UCSD-AML1 (cell line): ENCODE measurements around the gene F10.
"Not testable (repeated sequence)": the region's sequence is repeated elsewhere in the genome, so short reads cannot be mapped to it uniquely, and the experiment has no call there.

Experiments used
- DNase-seq: peaks from one replicate; lab custom pipeline; 2025; ENCODE audit not compliant: unreplicated experiment; lab: John Stamatoyannopoulos, UW

Gene F10

DNA sequence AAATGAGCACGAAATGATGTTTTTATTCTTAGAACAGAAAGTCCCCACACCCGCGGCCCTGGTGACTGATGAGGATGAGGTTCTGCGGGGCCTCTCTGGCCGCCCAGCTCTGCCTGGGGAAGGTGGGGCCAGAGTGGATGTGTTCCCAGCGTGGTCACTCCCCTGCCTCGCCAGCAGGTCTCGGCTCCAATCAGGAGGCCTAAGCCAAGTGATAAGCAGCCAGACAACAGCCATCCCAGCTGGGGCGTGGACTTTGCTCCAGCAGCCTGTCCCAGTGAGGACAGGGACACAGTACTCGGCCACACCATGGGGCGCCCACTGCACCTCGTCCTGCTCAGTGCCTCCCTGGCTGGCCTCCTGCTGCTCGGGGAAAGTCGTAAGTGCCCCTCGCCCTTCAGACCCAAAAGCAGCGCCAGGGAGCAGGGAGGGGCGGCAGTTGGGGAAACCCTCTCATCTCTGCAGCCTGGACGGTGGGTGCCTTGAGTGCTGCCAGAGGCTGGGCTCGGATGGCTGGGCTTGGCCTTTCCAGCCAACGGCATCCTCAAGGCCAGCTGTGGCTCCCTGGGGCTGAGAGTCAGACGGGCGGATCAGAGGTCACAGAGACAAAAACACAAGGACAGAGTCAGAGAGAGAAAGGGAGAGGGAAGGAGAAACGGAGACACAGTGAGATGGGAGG is at the start of gene F10:
Gene F10, plus strand, starts transcription at position 250 of the 676 bp plus-strand sequence. Its CDS starts 57 bp downstream, at position 307.
- no peak for DNase-seq

DNA sequence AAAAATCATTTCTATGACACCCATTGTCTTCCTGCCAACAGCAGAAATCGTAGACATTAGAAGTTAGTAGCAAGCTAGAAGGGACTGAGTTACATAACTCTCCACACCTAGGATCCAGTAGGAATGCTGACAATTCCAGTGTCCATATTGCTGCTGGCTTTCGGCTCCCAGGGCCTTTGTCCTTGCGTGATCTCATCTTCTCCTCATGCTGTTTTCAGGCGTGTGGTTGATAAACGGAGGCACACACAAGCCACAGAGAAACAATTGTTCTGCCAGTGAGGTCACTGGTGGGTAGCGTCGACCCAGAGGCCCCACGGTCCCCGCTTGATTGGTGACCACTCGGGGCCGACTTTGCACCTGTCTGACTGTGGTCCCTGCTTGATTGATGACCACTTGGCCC is 48.7 kb upstream of the F10 start:
- DNase-seq: no peak

DNA sequence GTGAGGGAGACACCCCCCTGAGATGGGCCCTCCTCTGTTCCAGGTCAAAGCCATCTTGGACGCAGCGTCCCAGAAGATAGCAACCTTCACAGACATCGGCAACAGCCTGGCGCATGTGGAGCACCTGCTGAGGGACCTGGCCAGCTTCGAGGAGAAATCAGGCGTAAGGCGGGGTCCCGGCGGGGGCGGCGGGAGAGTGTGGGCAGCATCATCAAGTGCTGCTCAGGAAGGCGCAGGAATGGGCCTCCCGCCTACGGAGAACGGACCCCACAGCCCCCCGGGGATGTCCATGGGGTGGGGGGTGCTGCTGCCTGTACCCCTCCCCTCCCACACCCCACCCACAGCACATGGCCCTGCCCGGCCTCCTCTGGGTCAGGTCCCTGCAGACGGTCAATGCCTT is 48.2 kb upstream of the F10 start:
- DNase-seq: no peak

DNA sequence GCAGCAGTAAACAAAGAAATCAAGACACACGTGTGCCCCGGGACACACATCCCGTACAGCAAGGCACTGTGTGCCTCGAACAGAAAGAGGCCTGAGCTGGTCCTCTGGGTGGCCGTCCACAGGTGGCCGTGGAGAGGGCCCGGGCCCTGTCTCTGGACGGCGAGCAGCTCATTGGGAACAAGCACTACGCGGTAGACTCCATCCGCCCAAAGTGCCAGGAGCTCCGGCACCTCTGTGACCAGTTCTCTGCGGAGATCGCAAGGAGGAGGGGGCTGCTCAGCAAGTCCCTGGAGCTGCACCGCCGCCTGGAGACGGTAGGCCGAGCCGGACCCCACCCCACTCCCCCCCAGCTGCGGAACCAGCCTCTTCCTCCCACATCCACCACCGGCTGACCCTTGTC is 47.7 kb upstream of the F10 start:
- no peak for DNase-seq

DNA sequence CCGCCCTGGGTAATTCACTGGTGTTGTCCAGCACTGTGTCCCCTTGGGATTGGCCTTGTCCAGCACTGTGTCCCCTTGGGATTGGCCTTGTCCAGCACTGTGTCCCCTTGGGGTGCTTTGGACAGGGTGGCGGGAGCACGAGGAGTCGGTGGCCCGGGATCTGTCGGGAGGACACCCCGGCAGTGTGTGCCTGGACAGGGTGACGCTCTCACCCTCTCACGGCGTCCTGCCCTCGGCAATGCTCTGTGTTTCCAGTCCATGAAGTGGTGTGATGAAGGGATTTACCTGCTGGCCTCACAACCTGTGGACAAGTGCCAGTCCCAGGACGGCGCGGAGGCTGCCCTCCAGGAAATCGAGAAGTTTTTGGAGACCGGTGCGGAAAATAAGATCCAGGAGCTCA is 46.9 kb upstream of the F10 start:
- DNase-seq: no peak

DNA sequence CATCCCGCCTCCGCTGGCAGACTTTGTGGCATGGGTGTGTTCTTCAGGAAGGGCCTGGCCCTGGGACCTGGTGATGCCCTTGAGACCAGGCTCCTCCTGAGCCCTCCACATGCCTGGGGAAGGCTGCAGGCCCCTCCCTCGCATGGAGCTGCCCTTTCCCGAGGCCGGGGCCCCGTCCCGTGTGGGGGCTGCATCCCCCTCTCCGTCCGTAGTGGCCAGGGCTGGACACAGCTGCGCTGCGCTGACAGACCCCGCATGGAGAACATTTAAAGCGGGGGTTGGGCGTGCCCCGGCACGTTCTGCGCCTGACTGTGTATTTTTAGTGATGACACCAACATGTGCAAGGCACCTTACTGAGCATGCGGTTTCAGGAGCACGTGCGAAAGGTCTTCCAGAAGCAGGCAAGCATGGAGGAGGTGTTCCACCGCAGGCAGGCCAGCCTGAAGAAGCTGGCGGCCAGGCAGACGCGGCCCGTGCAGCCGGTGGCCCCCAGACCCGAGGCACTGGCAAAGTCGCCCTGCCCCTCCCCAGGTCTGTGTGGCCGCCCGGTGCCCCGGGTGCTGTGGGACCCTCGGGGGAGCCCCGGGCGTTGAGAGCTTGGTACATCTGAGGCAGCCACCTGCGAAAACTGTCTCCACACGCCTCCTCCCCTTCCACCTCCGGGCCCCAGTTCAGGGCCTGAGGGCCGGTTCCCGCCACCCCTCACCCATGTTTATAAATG is 45.8 kb upstream of the F10 start:
- DNase-seq: no peak

DNA sequence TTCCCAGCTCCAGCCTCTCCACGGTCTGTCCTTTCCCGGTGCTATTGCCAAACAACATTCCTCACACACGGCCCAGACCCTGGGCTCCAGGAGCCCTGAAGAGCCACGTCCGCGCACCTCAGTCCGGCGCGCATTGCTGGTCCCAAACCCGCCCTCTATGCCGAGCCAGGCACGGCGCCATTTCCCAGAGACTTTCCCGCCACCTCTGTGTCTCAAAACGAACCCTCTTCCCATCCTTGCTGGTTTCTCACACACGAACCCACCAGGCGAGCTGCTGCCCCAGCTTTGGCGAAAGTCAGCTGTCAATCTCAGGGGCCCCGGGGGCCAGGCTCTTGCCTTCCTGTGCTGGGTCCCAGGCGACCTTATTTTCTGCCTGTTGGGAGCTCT is 45.0 kb upstream of the F10 start:
- no peak for DNase-seq

DNA sequence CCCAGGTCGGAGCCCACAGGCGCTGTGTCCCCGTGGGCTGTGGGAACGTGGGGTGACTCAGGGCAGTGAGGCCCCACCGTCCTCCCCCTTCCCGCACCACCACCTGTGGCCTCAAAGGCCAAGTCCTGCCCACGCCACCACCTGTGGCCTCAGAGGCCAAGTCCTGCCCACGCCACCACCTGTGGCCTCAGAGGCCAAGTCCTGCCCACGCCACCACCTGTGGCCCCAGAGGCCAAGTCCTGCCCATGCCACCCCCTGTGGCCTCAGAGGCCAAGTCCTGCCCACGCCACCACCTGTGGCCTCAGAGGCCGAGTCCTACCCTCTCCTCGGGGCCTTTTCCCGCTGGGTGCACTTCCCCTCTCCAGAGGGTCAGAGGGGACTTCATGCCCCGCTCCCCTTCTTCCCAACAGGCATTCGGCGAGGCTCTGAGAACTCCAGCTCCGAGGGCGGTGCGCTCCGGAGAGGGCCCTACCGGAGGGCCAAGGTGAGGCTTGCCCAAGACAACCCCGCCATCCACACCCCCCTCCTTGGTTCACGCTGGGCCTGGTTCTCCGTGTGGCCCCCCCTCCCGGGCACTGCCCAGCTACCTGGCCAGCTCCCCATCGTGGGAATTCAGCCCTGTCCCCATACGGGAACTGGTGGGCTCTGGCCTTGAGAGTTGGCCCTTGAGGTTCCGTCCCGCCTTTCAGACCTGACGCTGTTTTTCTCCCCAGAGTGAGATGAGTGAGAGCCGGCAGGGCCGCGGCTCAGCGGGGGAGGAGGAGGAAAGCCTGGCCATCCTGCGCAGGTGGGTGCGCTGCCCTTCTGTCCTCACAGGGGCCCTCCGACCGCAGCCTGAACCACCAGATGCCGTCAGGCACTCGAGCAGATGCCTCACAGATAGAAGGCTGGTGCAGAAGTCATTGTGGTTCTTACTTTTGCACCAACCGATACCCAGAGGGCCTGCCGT is 44.4 kb upstream of the F10 start:
- DNase-seq: no peak

DNA sequence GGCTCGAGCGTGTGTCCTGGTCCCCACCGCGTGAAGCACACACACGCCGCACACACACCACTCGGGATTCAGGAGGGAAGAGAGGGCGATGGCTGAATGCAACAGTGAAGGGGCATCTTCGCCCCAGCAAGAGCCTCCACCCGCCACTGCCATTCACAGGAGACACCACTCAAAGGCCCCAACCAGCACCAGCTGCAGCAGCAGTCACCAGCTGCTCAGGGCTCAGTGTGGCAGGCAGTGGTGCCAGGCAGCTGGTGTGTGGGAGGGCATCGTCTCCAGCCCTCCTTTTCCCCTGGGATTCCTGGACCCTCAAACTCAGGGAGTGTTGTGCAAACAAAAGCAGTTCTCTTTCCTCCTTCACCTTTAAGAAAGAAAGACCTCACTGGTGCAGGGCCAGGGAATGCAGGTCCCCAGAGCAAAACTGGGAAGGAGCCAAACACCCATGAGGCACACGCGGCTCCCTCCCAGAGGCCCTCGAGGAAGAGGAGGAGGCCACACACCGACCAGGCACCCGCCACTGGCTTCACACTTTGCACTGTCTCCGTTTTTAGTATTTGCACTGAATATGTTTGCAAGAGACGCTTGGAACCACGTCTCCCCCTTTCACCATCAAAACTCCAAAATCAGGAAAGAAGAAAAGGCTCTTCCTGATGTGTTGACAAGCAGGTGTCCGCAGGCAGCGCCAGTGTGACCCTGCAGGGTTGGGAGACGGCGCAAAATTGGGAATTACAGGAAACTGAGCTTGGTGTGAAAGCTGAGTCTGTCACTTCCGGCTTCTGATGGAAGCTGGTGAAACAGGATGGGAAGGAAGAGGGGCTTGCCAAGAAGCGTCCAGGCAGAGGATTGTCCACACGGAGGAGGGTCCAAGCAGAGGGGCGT is 43.5 kb upstream of the F10 start:
- no peak for DNase-seq

DNA sequence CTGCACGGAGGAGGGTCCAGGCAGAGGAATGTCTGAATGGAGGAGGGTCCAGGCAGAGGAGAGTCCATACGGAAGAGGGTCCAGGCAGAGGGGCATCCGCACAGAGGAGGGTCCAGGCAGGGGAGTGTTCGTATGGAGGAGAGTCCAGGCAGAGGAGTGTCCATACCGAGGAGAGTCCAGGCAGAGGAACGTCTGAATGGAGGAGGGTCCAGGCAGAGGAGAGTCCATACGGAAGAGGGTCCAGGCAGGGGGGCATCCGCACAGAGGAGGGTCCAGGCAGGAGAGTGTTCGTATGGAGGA is 42.9 kb upstream of the F10 start:
- DNase-seq: not testable (repeated sequence)

DNA sequence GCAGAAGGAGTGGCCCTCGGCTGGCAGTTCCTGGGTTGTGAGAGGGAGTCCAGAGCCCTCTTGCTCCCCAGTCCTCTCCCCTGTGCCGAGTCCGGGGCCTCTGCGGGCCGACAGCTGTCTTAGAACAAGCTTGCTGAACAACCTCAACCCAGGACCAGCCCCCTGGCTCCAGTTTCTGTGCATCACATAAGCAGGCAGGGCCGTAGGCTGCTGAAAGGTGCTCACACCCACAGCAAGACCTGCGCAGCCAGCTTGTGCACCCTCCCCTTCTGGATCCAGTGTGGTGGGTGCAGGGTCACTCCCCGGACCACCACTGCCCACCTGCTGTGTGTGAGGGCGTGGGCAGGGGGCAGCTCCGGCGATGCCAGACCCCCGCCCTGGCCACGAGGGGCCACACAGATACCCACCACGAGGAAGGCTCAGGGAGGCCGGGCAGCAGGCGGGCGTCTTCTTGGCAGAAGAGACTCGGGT is 42.2 kb upstream of the F10 start:
- DNase-seq: no peak

DNA sequence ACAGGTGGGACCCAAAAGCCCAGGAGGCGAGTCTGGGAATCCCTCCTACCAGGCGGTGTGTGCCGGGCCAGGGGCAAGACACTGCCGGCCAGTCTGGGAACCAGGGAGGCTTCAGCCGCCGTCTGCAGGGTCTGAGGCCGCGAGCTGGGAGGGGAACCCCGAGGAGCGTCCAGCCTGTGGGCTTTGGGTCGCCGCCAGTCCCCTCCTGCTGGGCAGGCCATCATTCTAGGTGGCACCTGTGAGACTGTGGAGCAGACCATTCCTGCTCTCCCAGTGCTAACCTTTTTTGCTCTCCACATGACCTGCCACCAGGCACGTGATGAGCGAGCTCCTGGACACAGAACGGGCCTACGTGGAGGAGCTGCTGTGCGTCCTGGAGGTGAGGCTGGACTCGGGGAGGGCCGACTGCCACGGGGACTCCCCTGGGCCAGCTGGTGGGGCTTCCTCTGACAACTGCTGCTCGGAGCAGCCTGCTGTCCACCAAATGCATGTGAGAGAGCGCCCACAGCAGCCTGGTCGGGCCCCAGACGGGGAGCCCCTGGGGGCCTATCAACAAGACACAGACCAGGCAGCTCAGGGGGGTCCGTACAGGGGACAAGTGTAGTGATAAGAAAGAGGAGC is 41.6 kb upstream of the F10 start:
- no peak for DNase-seq

DNA sequence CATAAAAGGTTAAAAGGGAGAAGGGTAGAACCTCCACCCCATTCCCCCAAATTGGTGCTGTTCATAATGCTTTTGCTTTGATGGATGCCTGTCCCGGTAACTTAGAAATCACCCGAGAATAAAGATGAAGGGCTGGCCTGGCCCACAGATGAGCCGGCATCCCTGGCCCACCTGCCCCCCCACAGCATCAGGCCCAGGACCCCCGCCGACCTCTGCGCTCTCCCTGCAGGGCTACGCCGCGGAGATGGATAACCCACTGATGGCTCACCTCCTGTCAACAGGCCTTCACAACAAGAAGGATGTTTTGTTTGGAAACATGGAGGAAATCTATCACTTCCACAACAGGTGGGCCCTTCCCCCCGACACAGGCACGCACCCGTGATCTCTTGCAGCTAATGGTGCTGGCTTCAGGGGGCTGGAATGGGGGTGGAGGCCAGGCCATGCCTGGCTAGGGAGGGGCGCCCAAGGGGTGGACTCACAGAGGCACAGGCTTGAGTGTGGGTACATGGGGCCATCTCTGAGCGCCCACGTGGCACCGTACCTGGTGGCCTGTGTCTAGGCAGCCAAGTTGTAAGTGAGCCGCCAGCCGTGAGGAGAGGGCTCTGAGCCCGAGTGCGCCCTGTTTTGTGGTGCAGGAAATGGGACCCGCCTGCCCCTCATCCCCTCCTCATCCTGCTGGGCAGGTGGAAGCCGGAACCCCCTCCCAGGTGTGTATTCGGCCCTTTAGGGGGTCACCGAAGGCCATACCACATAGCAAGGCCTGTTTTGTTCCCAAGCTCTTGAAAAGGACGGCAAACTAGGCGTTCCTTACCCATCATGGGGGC is 40.2 kb upstream of the F10 start:
- no peak for DNase-seq

DNA sequence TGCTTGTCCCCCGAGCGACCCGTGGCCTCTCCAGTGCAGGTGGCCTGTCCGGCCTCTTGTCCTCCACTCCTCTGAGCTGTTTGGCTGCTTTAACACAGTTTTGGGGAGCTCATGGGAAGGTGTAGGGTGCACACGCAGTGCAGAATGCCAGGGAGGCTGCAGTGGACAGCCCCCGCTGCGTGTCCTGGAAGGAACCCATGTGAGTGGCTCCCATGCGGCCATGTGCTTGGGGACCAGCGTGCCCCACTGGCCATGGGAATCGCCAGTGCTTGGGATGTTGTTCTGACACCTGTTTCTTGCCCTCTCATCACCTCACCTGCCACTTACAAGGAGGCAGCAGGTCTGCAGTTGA is 39.6 kb upstream of the F10 start:
- DNase-seq: no peak

DNA sequence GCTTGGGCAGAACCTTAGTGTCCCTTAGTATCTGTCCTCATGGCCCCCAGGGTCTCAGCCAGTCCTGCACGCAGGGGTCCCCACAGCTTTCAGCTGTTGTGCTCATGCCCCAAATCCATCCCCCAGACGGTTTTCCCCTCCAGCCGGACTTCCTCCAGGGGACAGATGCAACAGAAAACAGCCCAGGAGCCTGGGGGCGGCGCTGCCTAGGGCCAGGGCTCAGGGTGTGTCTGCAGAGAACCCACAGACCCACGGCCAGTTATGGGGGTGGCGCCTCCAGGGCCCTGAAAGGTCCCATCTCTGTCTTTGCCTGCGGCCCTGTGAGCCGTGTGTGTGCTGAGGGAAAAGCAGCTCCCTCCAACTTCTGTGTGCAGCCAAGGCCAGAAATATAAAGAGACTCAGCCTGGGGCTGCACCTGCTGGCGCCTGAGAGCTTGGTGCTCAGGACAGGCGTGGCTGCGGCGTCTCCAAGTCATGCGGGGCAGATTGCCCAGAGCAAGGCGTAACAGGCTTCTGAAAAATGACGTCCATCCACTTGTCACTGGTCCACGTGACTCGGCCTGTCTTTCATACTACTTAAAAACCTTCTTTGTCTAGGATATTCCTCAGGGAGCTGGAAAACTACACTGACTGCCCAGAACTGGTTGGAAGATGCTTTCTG is 39.1 kb upstream of the F10 start:
- DNase-seq: no peak

DNA sequence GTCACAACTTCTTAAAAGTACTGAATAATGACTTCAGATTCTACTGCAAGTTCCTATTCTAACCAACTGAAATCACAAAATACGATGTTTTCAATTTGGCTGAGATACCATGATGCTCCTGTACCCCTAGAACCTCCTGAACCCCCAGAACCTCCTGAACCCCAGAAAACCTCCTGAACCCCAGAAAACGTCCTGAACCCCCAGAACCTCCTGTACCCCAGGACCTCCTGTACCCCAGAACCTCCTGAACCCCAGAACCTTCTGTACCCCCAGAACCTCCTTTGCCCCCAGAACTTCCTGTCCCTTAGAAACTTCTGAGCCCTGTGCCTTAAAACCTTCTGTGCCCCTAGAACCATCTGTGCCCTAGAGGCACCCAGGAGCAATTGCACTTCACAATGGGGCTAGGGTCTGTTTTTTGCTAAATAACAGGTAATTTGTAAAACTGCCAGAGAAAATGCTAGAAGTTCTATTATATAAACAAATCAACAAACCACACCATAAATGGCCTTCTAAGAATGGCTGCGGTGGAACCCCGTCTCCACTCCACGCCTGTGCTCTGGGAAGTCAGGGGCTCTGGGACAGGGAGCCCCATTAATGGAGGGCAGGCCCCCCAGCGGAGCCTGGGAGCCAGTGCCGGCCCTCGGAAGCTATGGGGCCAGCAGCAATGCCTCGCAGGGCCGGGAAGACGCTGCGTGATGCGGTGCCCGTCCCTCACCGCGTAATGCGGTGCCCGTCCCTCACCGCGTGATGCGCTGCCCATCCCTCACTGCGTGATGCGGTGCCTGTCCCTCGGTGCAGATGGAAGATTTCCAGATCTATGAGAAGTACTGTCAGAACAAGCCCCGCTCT is 38.3 kb upstream of the F10 start:
- no peak for DNase-seq

DNA sequence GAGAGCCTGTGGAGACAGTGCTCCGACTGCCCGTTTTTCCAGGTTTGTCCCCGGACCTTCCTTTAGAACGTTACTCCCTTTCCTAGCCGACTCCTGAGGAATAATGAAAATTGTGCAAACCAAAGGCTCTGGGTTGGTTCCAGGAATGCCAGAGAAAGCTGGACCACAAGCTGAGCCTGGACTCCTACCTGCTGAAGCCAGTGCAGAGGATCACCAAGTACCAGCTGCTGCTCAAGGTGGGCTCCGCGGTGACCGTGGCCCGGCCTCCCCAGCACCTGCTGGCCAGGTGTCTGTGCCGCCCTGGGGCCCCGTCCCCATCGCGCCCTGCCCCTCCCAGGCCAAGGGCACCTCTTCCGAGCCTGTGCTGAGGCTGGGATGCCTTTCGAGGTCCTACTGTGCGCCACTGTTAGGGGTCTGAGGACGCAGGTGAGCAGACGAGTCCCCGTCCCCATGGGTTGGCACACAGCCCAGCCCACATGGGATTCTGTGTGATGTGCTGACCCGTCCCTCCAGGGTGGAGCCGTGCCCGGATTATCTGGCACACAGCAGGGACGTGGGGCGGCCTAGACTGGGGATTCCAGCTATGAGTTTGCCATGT is 37.6 kb upstream of the F10 start:
- no peak for DNase-seq
